IMR-90 (cell line): ENCODE results near the gene TDRD6. TPM values are rescaled to one million over a fixed set of nuclear protein-coding genes. Genes with fewer than 3 reads are reported as not detected.

ENCODE experiments used
- ATAC-seq: fragments of 200-7000 bp; cut with Tn5 transposase; 2 replicates; pipeline ENCODE4 v1.9.1; 2020; ENCODE audit warnings: low read depth, mild to moderate bottlenecking, moderate library complexity
- BruUV-seq: library from RNA; stranded (reverse); fragments of 400-500 nt; replicated peaks from 2 replicates; lab custom pipeline; 2021; lab: Mats Ljungman, UMichigan
- CTCF ChIA-PET: fragments of 300-600 bp; formaldehyde crosslinking; extraction: SDS; loops from one replicate; lab custom pipeline; 2021; ENCODE audit warnings: antibody characterized with exemption; lab: Yijun Ruan, JAX
- POLR2A ChIA-PET: fragments of 300-600 bp; sonication (Branson Sonifier 250); formaldehyde crosslinking; loops from one replicate; lab custom pipeline; 2022; ENCODE audit warnings: antibody characterized with exemption; ENCODE audit not compliant: unreplicated experiment; lab: Charles Lee
- DNase-seq: peaks from one replicate; pipeline ENCODE4 v3.0.0; 2013
- H2AFZ ChIP-seq: replicated peaks from 2 replicates; pipeline ENCODE3; 2013; ENCODE audit warnings: low read length, mild to moderate bottlenecking; ENCODE audit not compliant: poor library complexity
- H2AK5ac ChIP-seq: 2 replicates; pipeline ENCODE4 v1.6.1; 2013; ENCODE audit warnings: low read depth, low read length, inconsistent platforms
- H2AK9ac ChIP-seq: replicated peaks from 2 replicates; pipeline ENCODE3; 2013; ENCODE audit warnings: mild to moderate bottlenecking, low read depth, low read length, moderate library complexity; ENCODE audit not compliant: poor library complexity
- H2BK120ac ChIP-seq: 2 replicates; pipeline ENCODE4 v1.6.1; 2013; ENCODE audit warnings: low read depth, low read length, inconsistent platforms
- H2BK15ac ChIP-seq: 3 replicates; pipeline ENCODE4 v1.6.1; 2013; ENCODE audit warnings: low read depth, low read length, inconsistent platforms
- H2BK20ac ChIP-seq: 2 replicates; pipeline ENCODE4 v1.6.1; 2013; ENCODE audit warnings: low read depth, mild to moderate bottlenecking, inconsistent platforms, low read length, moderate library complexity
- H2BK5ac ChIP-seq: 2 replicates; pipeline ENCODE4 v1.6.1; 2013; ENCODE audit warnings: mild to moderate bottlenecking, low read depth, low read length, inconsistent platforms; ENCODE audit not compliant: poor library complexity, severe bottlenecking
- H3K14ac ChIP-seq: replicated peaks from 2 replicates; pipeline ENCODE4 v1.6.1; 2013; ENCODE audit warnings: low read depth, low read length, inconsistent platforms
- H3K18ac ChIP-seq: 2 replicates; pipeline ENCODE4 v1.6.1; 2013; ENCODE audit warnings: low read depth, low read length, control low read depth
- H3K23ac ChIP-seq: 2 replicates; pipeline ENCODE4 v1.6.1; 2013; ENCODE audit warnings: low read depth, low read length, inconsistent platforms
- H3K27ac ChIP-seq: 2 replicates; pipeline ENCODE4 v1.5.1; 2013; ENCODE audit warnings: mild to moderate bottlenecking, control low read depth, low read length; ENCODE audit not compliant: insufficient read depth
- H3K27me3 ChIP-seq: 2 replicates; pipeline ENCODE4 v1.6.1; 2013; ENCODE audit warnings: low read length; ENCODE audit not compliant: control insufficient read depth, insufficient read depth
- H3K36me3 ChIP-seq: 2 replicates; pipeline ENCODE4 v1.6.1; 2013; ENCODE audit warnings: low read length, mixed read lengths; ENCODE audit not compliant: control insufficient read depth, insufficient read depth
- H3K4ac ChIP-seq: 2 replicates; pipeline ENCODE4 v1.6.1; 2013; ENCODE audit warnings: low read depth, low read length, inconsistent platforms
- H3K4me1 ChIP-seq: 2 replicates; pipeline ENCODE4 v1.6.1; 2013; ENCODE audit warnings: low read length, mixed read lengths; ENCODE audit not compliant: control insufficient read depth, insufficient read depth
- H3K4me2 ChIP-seq: 2 replicates; pipeline ENCODE4 v1.6.1; 2013; ENCODE audit warnings: low read depth, mild to moderate bottlenecking, control low read depth, low read length, moderate library complexity
- H3K4me3 ChIP-seq: 2 replicates; pipeline ENCODE4 v1.5.1; 2013; ENCODE audit warnings: low read depth, mild to moderate bottlenecking, control low read depth, low read length, moderate library complexity; ENCODE audit not compliant: insufficient read depth
- H3K56ac ChIP-seq: 2 replicates; pipeline ENCODE4 v1.6.1; 2013; ENCODE audit warnings: low read length, inconsistent platforms; ENCODE audit not compliant: insufficient read depth; ENCODE audit errors: extremely low read depth
- H3K79me1 ChIP-seq, 2 experiments: 2 replicates each; pipeline ENCODE4 v1.6.1; 2013; ENCODE audit warnings: low read length in 2 of 2, inconsistent platforms in 1 of 2, low read depth in 1 of 2
- H3K9ac ChIP-seq: 2 replicates; pipeline ENCODE4 v1.6.1; 2013; ENCODE audit warnings: low read depth, low read length, control low read depth
- H3K9me1 ChIP-seq: 2 replicates; pipeline ENCODE4 v1.6.1; 2013; ENCODE audit warnings: low read length, inconsistent platforms; ENCODE audit not compliant: insufficient read depth
- H3K9me3 ChIP-seq: 2 replicates; pipeline ENCODE4 v1.6.1; 2013; ENCODE audit warnings: low read length; ENCODE audit not compliant: control insufficient read depth, insufficient read depth
- H4K20me1 ChIP-seq: 2 replicates; pipeline ENCODE4 v1.6.1; 2013; ENCODE audit warnings: low read length, inconsistent platforms; ENCODE audit not compliant: insufficient read depth
- H4K5ac ChIP-seq: 2 replicates; pipeline ENCODE4 v1.6.1; 2013; ENCODE audit warnings: mild to moderate bottlenecking, low read depth, low read length, control low read depth
- H4K8ac ChIP-seq, 2 experiments: 2 replicates each; pipeline ENCODE4 v1.6.1; 2013; ENCODE audit warnings: low read depth in 2 of 2, low read length in 2 of 2, control low read depth in 1 of 2, inconsistent platforms in 1 of 2
- H4K91ac ChIP-seq: 2 replicates; pipeline ENCODE4 v1.6.1; 2013; ENCODE audit warnings: low read depth, low read length, inconsistent platforms; ENCODE audit not compliant: insufficient read depth
- CEBPB ChIP-seq: IDR thresholded peaks from 2 replicates; pipeline ENCODE4 v1.6.1; 2012; ENCODE audit warnings: low read depth, low read length, improper control_type of control experiment
- CHD1 ChIP-seq: IDR thresholded peaks from 2 replicates; pipeline ENCODE4 v1.6.1; 2012; ENCODE audit warnings: low read depth, low read length, improper control_type of control experiment
- FOS ChIP-seq: fragments of 150-350 bp; IDR thresholded peaks from 2 replicates; pipeline ENCODE4 v1.6.1; 2016; ENCODE audit warnings: low read depth, low read length
- MXI1 ChIP-seq: IDR thresholded peaks from 2 replicates; pipeline ENCODE4 v1.6.1; 2012; ENCODE audit warnings: low read depth, mild to moderate bottlenecking, low read length, moderate library complexity, borderline replicate concordance
- RAD21 ChIP-seq: IDR thresholded peaks from 2 replicates; pipeline ENCODE4 v1.6.1; 2012; ENCODE audit warnings: low read length, improper control_type of control experiment
- RCOR1 ChIP-seq: IDR thresholded peaks from 2 replicates; pipeline ENCODE4 v1.6.1; 2012; ENCODE audit warnings: mild to moderate bottlenecking, low read length, improper control_type of control experiment; ENCODE audit not compliant: insufficient replicate concordance
- RFX5 ChIP-seq: IDR thresholded peaks from 2 replicates; pipeline ENCODE4 v1.8.0; 2012; ENCODE audit warnings: low read depth, mild to moderate bottlenecking, low read length, moderate library complexity
- SMC3 ChIP-seq: fragments of 150-350 bp; IDR thresholded peaks from 2 replicates; pipeline ENCODE4 v1.6.1; 2016; ENCODE audit warnings: low read depth, mild to moderate bottlenecking, antibody characterized with exemption, low read length, moderate library complexity
- WGBS, 2 experiments: methylation state at CpG; one replicate each; pipeline versions ENCODE4 v1.1.5 to v1.1.7; 2013; ENCODE audit warnings: missing lambda C conversion rate in 2 of 2; ENCODE audit not compliant: insufficient read length in 1 of 2; ENCODE audit errors: extremely low coverage in 2 of 2; 5-methylcytosine and 5-hydroxymethylcytosine counted together
- dilution Hi-C: fragments of 300-500 bp; cut with HindIII; formaldehyde crosslinking; loops from one replicate; pipeline ENCODE4 v1.14.3; 2018; ENCODE audit warnings: low sequenced_read_pairs; ENCODE audit not compliant: unreplicated experiment
- in situ Hi-C: fragments of 300-500 bp; cut with MboI; formaldehyde crosslinking; loops from 3 replicates; pipeline ENCODE4 v1.14.3; 2019; ENCODE audit warnings: low sequenced_read_pairs, inconsistent platforms, mixed read lengths
- intact Hi-C: fragments of 100-400 bp; cut with micrococcal nuclease; formaldehyde crosslinking; loops from 2 replicates; pipeline ENCODE4 v1.10.0; 2022
- polyA plus RNA-seq, 3 experiments: library from polyadenylated mRNA; depleted of rRNA; stranded (reverse); fragments of >200 nt; gene quantifications; 2 replicates each; pipeline ENCODE4 v1.2.3, GENCODE V29; 2012; ENCODE audit warnings: low replicate concordance in 1 of 3
- total RNA-seq: library from RNA; depleted of rRNA; stranded (reverse); fragments of >200 nt; gene quantifications from 2 replicates; pipeline ENCODE4 v1.2.3, GENCODE V29; 2012
- TF ChIP-seq, protein P1 (sequence below): fragments of 150-350 bp; IDR thresholded peaks from 2 replicates; pipeline ENCODE4 v1.6.1; 2016; ENCODE audit warnings: low read depth, mild to moderate bottlenecking, low read length, moderate library complexity, borderline replicate concordance
- TF ChIP-seq, protein P2 (sequence below): conservative IDR thresholded peaks from 2 replicates; pipeline ENCODE4 v1.5.1; 2012; ENCODE audit warnings: mild to moderate bottlenecking, low read depth, low read length, improper control_type of control experiment

TDRD6 gene
- total and polyA plus RNA-seq, 2 of the 4 experiments (the other 2 are of a cell fraction) = not detected

DNA sequence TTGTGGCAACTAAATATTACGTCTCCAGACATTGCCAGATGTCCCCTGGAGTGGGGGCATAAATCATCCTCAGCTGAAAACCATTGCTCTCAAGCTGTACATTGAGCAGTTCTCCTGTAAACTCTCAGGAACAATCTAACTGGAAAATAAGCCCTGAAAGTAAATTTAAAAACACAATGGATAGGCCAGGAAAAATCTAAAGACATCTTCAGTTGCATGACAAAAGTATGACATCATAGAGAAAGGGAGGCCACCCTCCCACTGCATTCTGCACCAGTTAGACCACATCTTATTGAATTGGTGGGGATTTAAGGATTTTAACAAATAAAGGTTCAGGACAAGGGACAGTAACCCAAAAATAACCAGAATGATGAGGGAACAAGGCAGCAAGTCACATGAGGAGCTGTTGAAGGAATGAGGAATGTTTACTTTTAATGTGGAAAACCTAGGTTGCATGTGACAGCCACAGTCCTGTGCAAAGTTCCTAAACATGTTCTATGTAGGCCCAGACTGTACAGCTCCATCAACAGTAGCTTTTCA, 42.2 kb downstream of the TDRD6 start:
- dilution Hi-C loops (no loop called here), in situ Hi-C loops (no loop called here), intact Hi-C loops (no loop called here)
- Histone ChIP-seq H3K36me3 (no peaks in the 10 kb centered on the region), H4K91ac (no peak overlapping the region), H4K20me1 (no peaks in the 10 kb centered on the region), H2BK15ac (no peak overlapping the region), H4K5ac (no peak overlapping the region), H3K79me1 (no peaks in the 10 kb centered on the region), H3K14ac (no peak overlapping the region), H4K8ac (no peak overlapping the region), H3K9ac (no peak overlapping the region), H3K18ac (no peak overlapping the region), H2BK20ac (no peak overlapping the region), H3K4ac (no peak overlapping the region), H3K4me2 (no peak overlapping the region), H2AK5ac (no peak overlapping the region), H2BK120ac (no peak overlapping the region), H2AK9ac (no peak overlapping the region), H3K4me1 (no peaks in the 10 kb centered on the region), H2BK5ac (no peak overlapping the region), H3K56ac (no peak overlapping the region), H3K4me3 (no peak overlapping the region), H3K23ac (no peak overlapping the region), H3K27me3 (peaks cover 16% of the 10 kb centered on the region), H3K9me1 (no peaks in the 10 kb centered on the region), H3K27ac (no peak overlapping the region), H2AFZ (no peak overlapping the region), H3K9me3 (no peaks in the 10 kb centered on the region)
- ChIA-PET POLR2A (no interaction called here), CTCF (no interaction called here)
- WGBS, 2 experiments = no CpG with 5 or more reads among the region's 1 CpG
- no peak for TF ChIP-seq MXI1
- TF ChIP-seq CEBPB = no peak
- TF ChIP-seq, protein P1, sequence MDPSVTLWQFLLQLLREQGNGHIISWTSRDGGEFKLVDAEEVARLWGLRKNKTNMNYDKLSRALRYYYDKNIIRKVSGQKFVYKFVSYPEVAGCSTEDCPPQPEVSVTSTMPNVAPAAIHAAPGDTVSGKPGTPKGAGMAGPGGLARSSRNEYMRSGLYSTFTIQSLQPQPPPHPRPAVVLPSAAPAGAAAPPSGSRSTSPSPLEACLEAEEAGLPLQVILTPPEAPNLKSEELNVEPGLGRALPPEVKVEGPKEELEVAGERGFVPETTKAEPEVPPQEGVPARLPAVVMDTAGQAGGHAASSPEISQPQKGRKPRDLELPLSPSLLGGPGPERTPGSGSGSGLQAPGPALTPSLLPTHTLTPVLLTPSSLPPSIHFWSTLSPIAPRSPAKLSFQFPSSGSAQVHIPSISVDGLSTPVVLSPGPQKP = no peak
- TF ChIP-seq SMC3 = no peak
- no peak for TF ChIP-seq RCOR1
- TF ChIP-seq FOS = no peak
- TF ChIP-seq CHD1 = no peak
- TF ChIP-seq RFX5 = no peak
- TF ChIP-seq, protein P2, sequence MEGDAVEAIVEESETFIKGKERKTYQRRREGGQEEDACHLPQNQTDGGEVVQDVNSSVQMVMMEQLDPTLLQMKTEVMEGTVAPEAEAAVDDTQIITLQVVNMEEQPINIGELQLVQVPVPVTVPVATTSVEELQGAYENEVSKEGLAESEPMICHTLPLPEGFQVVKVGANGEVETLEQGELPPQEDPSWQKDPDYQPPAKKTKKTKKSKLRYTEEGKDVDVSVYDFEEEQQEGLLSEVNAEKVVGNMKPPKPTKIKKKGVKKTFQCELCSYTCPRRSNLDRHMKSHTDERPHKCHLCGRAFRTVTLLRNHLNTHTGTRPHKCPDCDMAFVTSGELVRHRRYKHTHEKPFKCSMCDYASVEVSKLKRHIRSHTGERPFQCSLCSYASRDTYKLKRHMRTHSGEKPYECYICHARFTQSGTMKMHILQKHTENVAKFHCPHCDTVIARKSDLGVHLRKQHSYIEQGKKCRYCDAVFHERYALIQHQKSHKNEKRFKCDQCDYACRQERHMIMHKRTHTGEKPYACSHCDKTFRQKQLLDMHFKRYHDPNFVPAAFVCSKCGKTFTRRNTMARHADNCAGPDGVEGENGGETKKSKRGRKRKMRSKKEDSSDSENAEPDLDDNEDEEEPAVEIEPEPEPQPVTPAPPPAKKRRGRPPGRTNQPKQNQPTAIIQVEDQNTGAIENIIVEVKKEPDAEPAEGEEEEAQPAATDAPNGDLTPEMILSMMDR = no peak
- TF ChIP-seq RAD21 = no peak
- BruUV-seq = no TSS peak
- no peak for DNase-seq
- no peak for ATAC-seq
